Keratinocyte (primary cell): ENCODE measurements around the gene FGFR2. TPM values are rescaled to one million over a fixed set of nuclear protein-coding genes. Genes with fewer than 3 reads are reported as not detected.

ENCODE experiments used
- DNase-seq: peaks from one replicate; pipeline ENCODE4 v3.0.0-alpha.2; 2011; ENCODE audit warnings: low read depth, missing footprints, low spot score
- FAIRE-seq: peaks from 2 replicates; lab custom pipeline; 2011; peaks lifted over from hg19 to GRCh38; lab: Jason Lieb, UNC
- H2AFZ ChIP-seq: 2 replicates; pipeline ENCODE4 v1.6.0; 2012; ENCODE audit warnings: low read length, control low read depth, inconsistent platforms; ENCODE audit not compliant: control insufficient read depth
- H3K27ac ChIP-seq: 2 replicates; pipeline ENCODE4 v1.5.1; 2011; ENCODE audit warnings: low read length; ENCODE audit not compliant: control insufficient read depth, insufficient read depth
- H3K27me3 ChIP-seq: 3 replicates; pipeline ENCODE4 v1.6.0; 2011; ENCODE audit warnings: low read length; ENCODE audit not compliant: control insufficient read depth, insufficient read depth; ENCODE audit errors: extremely low read depth
- H3K36me3 ChIP-seq, 2 experiments: 2 replicates in 1 of 2; 3 replicates in 1 of 2; pipeline ENCODE4 v1.5.1; 2011; ENCODE audit warnings: low read length in 2 of 2, mild to moderate bottlenecking in 1 of 2; ENCODE audit not compliant: control insufficient read depth in 2 of 2, insufficient read depth in 2 of 2; ENCODE audit errors: extremely low read depth in 1 of 2
- H3K4me1 ChIP-seq: 3 replicates; pipeline ENCODE4 v1.5.1; 2011; ENCODE audit warnings: low read length; ENCODE audit not compliant: control insufficient read depth, insufficient read depth; ENCODE audit errors: extremely low read depth
- H3K4me2 ChIP-seq: 3 replicates; pipeline ENCODE4 v1.6.0; 2011; ENCODE audit warnings: low read depth, low read length; ENCODE audit not compliant: control insufficient read depth, insufficient read depth; ENCODE audit errors: extremely low read depth
- H3K4me3 ChIP-seq, 3 experiments: fragments of 200-600 bp in 1 of 3; sonication (generic) in 1 of 3; 2 replicates in 2 of 3; 3 replicates in 1 of 3; pipeline ENCODE4 v1.5.1; 2011 to 2016; ENCODE audit warnings: low read length in 3 of 3, mild to moderate bottlenecking in 3 of 3, control low read depth in 2 of 3, inconsistent platforms in 1 of 3, low read depth in 1 of 3, mixed read lengths in 1 of 3, mixed run types in 1 of 3, moderate library complexity in 1 of 3; ENCODE audit not compliant: control insufficient read depth in 2 of 3, insufficient read depth in 2 of 3; ENCODE audit errors: extremely low read depth in 1 of 3
- H3K79me2 ChIP-seq: 2 replicates; pipeline ENCODE4 v1.6.0; 2012; ENCODE audit warnings: low read length; ENCODE audit not compliant: control insufficient read depth, insufficient read depth
- H3K9ac ChIP-seq: 3 replicates; pipeline ENCODE4 v1.6.0; 2011; ENCODE audit warnings: low read length; ENCODE audit not compliant: control insufficient read depth, insufficient read depth; ENCODE audit errors: extremely low read depth
- H3K9me1 ChIP-seq: 3 replicates; pipeline ENCODE4 v1.6.0; 2011; ENCODE audit warnings: low read length; ENCODE audit not compliant: control insufficient read depth, insufficient read depth; ENCODE audit errors: extremely low read depth
- H3K9me3 ChIP-seq: 2 replicates; pipeline ENCODE4 v1.5.1; 2012; ENCODE audit warnings: low read depth, low read length; ENCODE audit not compliant: control insufficient read depth
- H4K20me1 ChIP-seq: 3 replicates; pipeline ENCODE4 v1.6.0; 2011; ENCODE audit warnings: low read length; ENCODE audit not compliant: control insufficient read depth, insufficient read depth; ENCODE audit errors: extremely low read depth
- CTCF ChIP-seq, 3 experiments: IDR thresholded peaks in 1 of 3; conservative IDR thresholded peaks in 1 of 3; optimal IDR thresholded peaks in 1 of 3; 2 replicates in 2 of 3; 3 replicates in 1 of 3; pipeline versions ENCODE3 to v1.5.1; 2011; ENCODE audit warnings: low read length in 3 of 3, mild to moderate bottlenecking in 3 of 3, moderate library complexity in 2 of 3, control low read depth in 1 of 3, inconsistent platforms in 1 of 3; ENCODE audit not compliant: insufficient read depth in 2 of 3; ENCODE audit errors: extremely low read depth in 1 of 3
- EZH2 ChIP-seq: IDR thresholded peaks from one replicate; pipeline ENCODE4 v1.6.1; 2012; ENCODE audit warnings: inconsistent platforms, mild to moderate bottlenecking, low read length, moderate library complexity
- dilution Hi-C: fragments of 300-500 bp; cut with MboI; formaldehyde crosslinking; loops from one replicate; pipeline ENCODE4 v1.7.0; 2020; ENCODE audit warnings: low sequenced_read_pairs; ENCODE audit not compliant: extremely low pct_ligation_motif_present
- polyA plus RNA-seq, 5 experiments: library from polyadenylated mRNA; depleted of rRNA in 3 of 5; stranded (reverse) in 3 of 5; stranded (forward) in 1 of 5; unstranded in 1 of 5; fragments of >200 nt; gene quantifications; 1 replicate in 1 of 5; 2 replicates in 3 of 5; 3 replicates in 1 of 5; pipeline versions ENCODE4 v1.2.1 to v1.2.3, GENCODE V29; 2011 to 2012; ENCODE audit warnings: missing spikeins in 2 of 5, low read depth in 1 of 5, low replicate concordance in 1 of 5

FGFR2 gene
- polyA plus RNA-seq, 1 donor (not counting 4 experiments of a cell fraction or from before 2014, with no cell fraction given): 20.6 TPM

- Histone ChIP-seq H3K9me1 (peaks cover 2% of the 10 kb centered on the region), H3K4me2 (no peak overlapping the region), H2AFZ (no peak overlapping the region), H3K9me3 (no peaks in the 10 kb centered on the region), H3K36me3 (peaks cover 1 to 8% of the 10 kb centered on the region in 2 experiments), H3K27me3 (no peaks in the 10 kb centered on the region), H3K9ac (no peak overlapping the region), H4K20me1 (no peaks in the 10 kb centered on the region), H3K4me1 (peaks cover 24% of the 10 kb centered on the region), H3K27ac (no peak overlapping the region), H3K4me3 (no peak overlapping the region), H3K79me2 (no peaks in the 10 kb centered on the region)
- dilution Hi-C loops: no loop called here
- TF ChIP-seq EZH2: no peak
- TF ChIP-seq CTCF (optimal IDR thresholded peaks at IDR 0.05 in 1 of 3, IDR thresholded peaks at IDR 0.05 in 1 of 3, conservative IDR thresholded peaks at IDR 0.05 in 1 of 3; ENCODE audit: extremely low read depth in 1 of 3, insufficient read depth in 2 of 3, low read length in 3 of 3): no peak
- no peak for FAIRE-seq
- no peak for DNase-seq
Observed at GRCh38 chr10:121493521-121493920, 104.7 kb downstream of the FGFR2 start.

GRCh38 chr10:121490871-121491519 is 107.2 kb downstream of the FGFR2 start:
- DNase-seq (no peak), FAIRE-seq (no peak)
- H3K9me1 ChIP-seq: peaks cover 2% of the 10 kb centered on the region
- no peaks in the 10 kb centered on the region for H3K79me2 ChIP-seq
- no peak overlapping the region for H3K9ac ChIP-seq
- peaks cover 1 to 16% of the 10 kb centered on the region in 2 experiments for H3K36me3 ChIP-seq
- dilution Hi-C loops: no loop called here
- no peaks in the 10 kb centered on the region for H3K9me3 ChIP-seq
- no peak overlapping the region for H2AFZ ChIP-seq
- no peak for TF ChIP-seq EZH2
- no peak for TF ChIP-seq CTCF (optimal IDR thresholded peaks at IDR 0.05 in 1 of 3, IDR thresholded peaks at IDR 0.05 in 1 of 3, conservative IDR thresholded peaks at IDR 0.05 in 1 of 3; ENCODE audit: extremely low read depth in 1 of 3, insufficient read depth in 2 of 3, low read length in 3 of 3)
- no peaks in the 10 kb centered on the region for H3K27me3 ChIP-seq
- H3K27ac ChIP-seq: no peak overlapping the region
- no peak overlapping the region for H3K4me2 ChIP-seq
- H3K4me3 ChIP-seq: no peak overlapping the region
- peaks cover 7% of the 10 kb centered on the region for H3K4me1 ChIP-seq
- H4K20me1 ChIP-seq: no peaks in the 10 kb centered on the region
